Measurements from ENCODE around the gene RPS27L. TPM values are rescaled to one million over a fixed set of nuclear protein-coding genes. Genes with fewer than 3 reads are reported as not detected.
A peak's percentile ranks its signal among the peaks of the same experiment; 100 is the strongest.

RPS27L gene
- polyA plus RNA-seq, 6 donors from 2014 or later, result 87.2 to 215 (median 166) TPM

- peaks cover 6 to 19% (median 10%) of the 10 kb centered on the region in 3 donors for H3K4me1 Mint-ChIP-seq
Measured at GRCh38 chr15:63151665-63152064, 5.6 kb downstream of the RPS27L start.

GRCh38 chr15:63146684-63147083 is 10.6 kb downstream of the RPS27L start:
- peaks cover 0 to 4% (median 0%) of the 10 kb centered on the region in 3 donors for H3K4me1 Mint-ChIP-seq
- H3K36me3 Mint-ChIP-seq, result peaks cover 9 to 14% of the 10 kb centered on the region in 2 donors
- DNase-seq, result no peak
- ATAC-seq (ENCODE audit: low read depth in 2 of 2), result no peak
- peak overlapping the region in 1 of 8 donors; percentile 10 for H3K4me3 Mint-ChIP-seq
- H3K9me3 Mint-ChIP-seq, result no peaks in the 10 kb centered on the region
- H3K27ac Mint-ChIP-seq, result no peak overlapping the region
- H3K27me3 Mint-ChIP-seq, result no peaks in the 10 kb centered on the region

More at GRCh38 chr15:63151665-63152064, 5.6 kb downstream of the RPS27L start:
- Mint-ChIP-seq H3K36me3 (peaks cover 0 to 5% of the 10 kb centered on the region in 2 donors), H3K27ac (no peak overlapping the region), H3K4me3 (no peak overlapping the region), H3K27me3 (no peaks in the 10 kb centered on the region), H3K9me3 (no peaks in the 10 kb centered on the region)
- DNase-seq (no peak), ATAC-seq (ENCODE audit: low read depth in 2 of 2) (no peak)

- H3K36me3 Mint-ChIP-seq, result peaks cover 9 to 14% of the 10 kb centered on the region in 2 donors
- no peak for ATAC-seq (ENCODE audit: low read depth in 2 of 2)
Measured at GRCh38 chr15:63145426-63145825, 11.9 kb downstream of the RPS27L start.

GRCh38 chr15:63140936-63141335 is 16.3 kb downstream of the RPS27L start:
- Mint-ChIP-seq H3K4me3 (no peak overlapping the region), H3K9me3 (no peaks in the 10 kb centered on the region), H3K36me3 (peaks cover 9 to 10% of the 10 kb centered on the region in 2 donors), H3K27ac (peak overlapping the region in 1 of 6 donors; percentile 31), H3K4me1 (no peaks in the 10 kb centered on the region), H3K27me3 (no peaks in the 10 kb centered on the region)
- DNase-seq (no peak), ATAC-seq (ENCODE audit: low read depth in 2 of 2) (no peak)

More at GRCh38 chr15:63145426-63145825, 11.9 kb downstream of the RPS27L start:
- no peaks in the 10 kb centered on the region for H3K9me3 Mint-ChIP-seq
- no peak overlapping the region for H3K27ac Mint-ChIP-seq
- H3K4me3 Mint-ChIP-seq, result no peak overlapping the region
- DNase-seq, result no peak
- H3K27me3 Mint-ChIP-seq, result no peaks in the 10 kb centered on the region
- H3K4me1 Mint-ChIP-seq, result peaks cover 0 to 4% (median 0%) of the 10 kb centered on the region in 3 donors

GRCh38 chr15:63136742-63137141 is 20.5 kb downstream of the RPS27L start:
- Mint-ChIP-seq H3K4me1 (no peaks in the 10 kb centered on the region), H3K36me3 (peaks cover 0 to 5% of the 10 kb centered on the region in 2 donors), H3K4me3 (no peak overlapping the region), H3K9me3 (no peaks in the 10 kb centered on the region), H3K27me3 (no peaks in the 10 kb centered on the region), H3K27ac (peak overlapping the region in 1 of 6 donors; percentile 5)
- ATAC-seq (ENCODE audit: low read depth in 2 of 2) (no peak), DNase-seq (no peak)

- no peak for ATAC-seq (ENCODE audit: low read depth in 2 of 2)
- Mint-ChIP-seq H3K36me3 (peaks cover 0 to 5% of the 10 kb centered on the region in 2 donors), H3K27me3 (no peaks in the 10 kb centered on the region), H3K9me3 (no peaks in the 10 kb centered on the region), H3K4me3 (no peak overlapping the region), H3K27ac (no peak overlapping the region), H3K4me1 (no peaks in the 10 kb centered on the region)
- no peak for DNase-seq
Measured at GRCh38 chr15:63135804-63136203, 21.5 kb downstream of the RPS27L start.

GRCh38 chr15:63135281-63135680 is 22.0 kb downstream of the RPS27L start:
- no peak for DNase-seq
- Mint-ChIP-seq H3K27me3 (no peaks in the 10 kb centered on the region), H3K4me3 (no peak overlapping the region), H3K27ac (no peak overlapping the region), H3K4me1 (no peaks in the 10 kb centered on the region), H3K9me3 (no peaks in the 10 kb centered on the region), H3K36me3 (peaks cover 0 to 9% of the 10 kb centered on the region in 2 donors)
- no peak for ATAC-seq (ENCODE audit: low read depth in 2 of 2)

- H3K9me3 Mint-ChIP-seq, result no peaks in the 10 kb centered on the region
- H3K4me3 Mint-ChIP-seq, result no peak overlapping the region
- H3K4me1 Mint-ChIP-seq, result no peaks in the 10 kb centered on the region
- H3K36me3 Mint-ChIP-seq, result peaks cover 0 to 9% of the 10 kb centered on the region in 2 donors
- no peaks in the 10 kb centered on the region for H3K27me3 Mint-ChIP-seq
- H3K27ac Mint-ChIP-seq, result no peak overlapping the region
- DNase-seq, result no peak
- no peak for ATAC-seq (ENCODE audit: low read depth in 2 of 2)
Measured at GRCh38 chr15:63134245-63134985, 22.9 kb downstream of the RPS27L start.

GRCh38 chr15:63133786-63134185 is 23.5 kb downstream of the RPS27L start:
- ATAC-seq (ENCODE audit: low read depth in 2 of 2) (no peak), DNase-seq (no peak)
- H3K9me3 Mint-ChIP-seq, result no peaks in the 10 kb centered on the region
- H3K27me3 Mint-ChIP-seq, result no peaks in the 10 kb centered on the region
- no peak overlapping the region for H3K27ac Mint-ChIP-seq
- H3K36me3 Mint-ChIP-seq, result peaks cover 0 to 9% of the 10 kb centered on the region in 2 donors
- no peaks in the 10 kb centered on the region for H3K4me1 Mint-ChIP-seq
- H3K4me3 Mint-ChIP-seq, result no peak overlapping the region

- H3K36me3 Mint-ChIP-seq, result peaks cover 0 to 13% of the 10 kb centered on the region in 2 donors
Measured at GRCh38 chr15:63126726-63127125, 30.6 kb downstream of the RPS27L start.

GRCh38 chr15:63124506-63124905 is 32.8 kb downstream of the RPS27L start:
- H3K36me3 Mint-ChIP-seq, result peaks cover 6 to 10% of the 10 kb centered on the region in 2 donors
- peaks cover 6 to 12% (median 10%) of the 10 kb centered on the region in 7 donors for H3K9me3 Mint-ChIP-seq
- H3K27ac Mint-ChIP-seq, result no peak overlapping the region
- H3K4me1 Mint-ChIP-seq, result peaks cover 11 to 26% (median 23%) of the 10 kb centered on the region in 3 donors
- ATAC-seq (ENCODE audit: low read depth in 2 of 2) (no peak), DNase-seq (no peak)
- H3K4me3 Mint-ChIP-seq, result peak overlapping the region in 1 of 8 donors; percentile 68
- no peaks in the 10 kb centered on the region for H3K27me3 Mint-ChIP-seq

More at GRCh38 chr15:63126726-63127125, 30.6 kb downstream of the RPS27L start:
- H3K9me3 Mint-ChIP-seq, result no peaks in the 10 kb centered on the region
- H3K4me3 Mint-ChIP-seq, result no peak overlapping the region
- DNase-seq, result no peak
- peak overlapping the region in 2 of 6 donors; percentile 21 to 56 for H3K27ac Mint-ChIP-seq
- H3K4me1 Mint-ChIP-seq, result peaks cover 4 to 26% (median 18%) of the 10 kb centered on the region in 3 donors
- ATAC-seq (ENCODE audit: low read depth in 2 of 2), result no peak
- H3K27me3 Mint-ChIP-seq, result no peaks in the 10 kb centered on the region

- H3K4me1 Mint-ChIP-seq, result peaks cover 11 to 26% (median 23%) of the 10 kb centered on the region in 3 donors
- H3K36me3 Mint-ChIP-seq, result peaks cover 7 to 11% of the 10 kb centered on the region in 2 donors
- H3K27ac Mint-ChIP-seq, result peak overlapping the region; percentile 86 to 98 (median 92)
- DNase-seq (peak; percentile 82), ATAC-seq (ENCODE audit: low read depth in 2 of 2) (peak; percentile 71 to 78)
- H3K4me3 Mint-ChIP-seq, result peak overlapping the region; percentile 80 to 95 (median 92)
- H3K27me3 Mint-ChIP-seq, result no peaks in the 10 kb centered on the region
- peaks cover 8 to 21% (median 15%) of the 10 kb centered on the region in 7 donors for H3K9me3 Mint-ChIP-seq
Measured at GRCh38 chr15:63122002-63122875, 35.0 kb downstream of the RPS27L start.

- peaks cover 11 to 26% (median 23%) of the 10 kb centered on the region in 3 donors for H3K4me1 Mint-ChIP-seq
- peak; percentile 87 for ATAC-seq (ENCODE audit: low read depth in 2 of 2)
- H3K27me3 Mint-ChIP-seq, result no peaks in the 10 kb centered on the region
- H3K9me3 Mint-ChIP-seq, result peaks cover 8 to 21% (median 15%) of the 10 kb centered on the region in 7 donors
- peaks cover 5 to 11% of the 10 kb centered on the region in 2 donors for H3K36me3 Mint-ChIP-seq
- peak; percentile 75 for DNase-seq
- H3K27ac Mint-ChIP-seq, result peak within 1 kb of the TSS; percentile 86 to 98 (median 94)
- peak within 1 kb of the TSS; percentile 80 to 96 (median 92) for H3K4me3 Mint-ChIP-seq
Measured at GRCh38 chr15:63121382-63122001, 35.8 kb downstream of the RPS27L start, which contains the start of gene LACTB. Gene LACTB, plus strand, starts transcription at chr15:63121861. Its CDS starts 11 bp downstream, at chr15:63121872.

Data from naive B cell (primary cell).